ENCODE measurements around the gene BTC.
"Not testable (repeated sequence)": the region's sequence is repeated elsewhere in the genome, so short reads cannot be mapped to it uniquely, and the experiment has no call there.

The BTC gene

GRCh38 chr4:74715706-74716435 is 78.5 kb downstream of the BTC start:
- H3K4me3 ChIP-seq (ENCODE audit: low read depth, low read length): no peak overlapping the region
- no peak for TF ChIP-seq CTCF (IDR thresholded peaks at IDR 0.05; ENCODE audit: control insufficient read depth, extremely low read depth, insufficient read depth)
- DNase-seq (ENCODE audit: low read depth): no peak

GRCh38 chr4:74714611-74715130 is 79.7 kb downstream of the BTC start:
- no peak for TF ChIP-seq CTCF (IDR thresholded peaks at IDR 0.05; ENCODE audit: control insufficient read depth, extremely low read depth, insufficient read depth)
- DNase-seq (ENCODE audit: low read depth): no peak
- H3K4me3 ChIP-seq (ENCODE audit: low read depth, low read length): no peak overlapping the region

GRCh38 chr4:74708135-74708534 is 86.2 kb downstream of the BTC start:
- H3K4me3 ChIP-seq (ENCODE audit: low read depth, low read length); DNase-seq (ENCODE audit: low read depth): not testable (repeated sequence)
